Erythroblast (primary cell): Measurements from ENCODE around the gene IL20RB.
"Not testable (repeated sequence)": the region's sequence is repeated elsewhere in the genome, so short reads cannot be mapped to it uniquely, and the experiment has no call there.

Experiments used
- DNase-seq, 2 experiments: peaks; one replicate each; lab custom pipeline; 2025; lab: John Stamatoyannopoulos, UW
- GATA1 ChIP-seq: IDR thresholded peaks from 2 replicates; pipeline ENCODE4 v1.6.1; 2011; ENCODE audit warnings: low read depth, mild to moderate bottlenecking, control low read depth, low read length, moderate library complexity
- POLR2A ChIP-seq: IDR thresholded peaks from 2 replicates; pipeline ENCODE4 v1.6.1; 2011; ENCODE audit warnings: mild to moderate bottlenecking, low read length

The IL20RB gene

GRCh38 chr3:136984837-136985236 is 27.1 kb downstream of the IL20RB start:
- no peak for DNase-seq
- TF ChIP-seq POLR2A: no peak
- no peak for TF ChIP-seq GATA1

- not testable (repeated sequence) for DNase-seq
Measured at GRCh38 chr3:136987398-136987980, 29.7 kb downstream of the IL20RB start.

- DNase-seq: no peak
- no peak for TF ChIP-seq GATA1
- no peak for TF ChIP-seq POLR2A
Measured at GRCh38 chr3:136988651-136989050, 30.9 kb downstream of the IL20RB start.

- no peak for TF ChIP-seq POLR2A
- TF ChIP-seq GATA1: no peak
- no peak for DNase-seq
Measured at GRCh38 chr3:136989781-136990524, 32.2 kb downstream of the IL20RB start.

- no peak for DNase-seq
- TF ChIP-seq GATA1 (no peak), POLR2A (no peak)
Measured at GRCh38 chr3:136990826-136991225, 33.0 kb downstream of the IL20RB start.

GRCh38 chr3:136992115-136992514 is 34.3 kb downstream of the IL20RB start:
- no peak for TF ChIP-seq POLR2A
- TF ChIP-seq GATA1: no peak
- no peak for DNase-seq

- no peak for DNase-seq
- TF ChIP-seq GATA1: no peak
- TF ChIP-seq POLR2A: no peak
Measured at GRCh38 chr3:136994772-136995516, 37.2 kb downstream of the IL20RB start.

GRCh38 chr3:136995652-136996051 is 37.9 kb downstream of the IL20RB start:
- TF ChIP-seq GATA1 (no peak), POLR2A (no peak)
- no peak for DNase-seq

- TF ChIP-seq GATA1: no peak
- no peak for TF ChIP-seq POLR2A
- no peak for DNase-seq
Measured at GRCh38 chr3:137000039-137000438, 42.3 kb downstream of the IL20RB start.

GRCh38 chr3:137007376-137007775 is 49.6 kb downstream of the IL20RB start:
- not testable (repeated sequence) for DNase-seq

- DNase-seq: no peak
Measured at GRCh38 chr3:137008131-137008530, 50.3 kb downstream of the IL20RB start.

GRCh38 chr3:137008976-137009375 is 51.2 kb downstream of the IL20RB start:
- TF ChIP-seq GATA1: no peak
- DNase-seq: no peak

More at GRCh38 chr3:137008131-137008530, 50.3 kb downstream of the IL20RB start:
- TF ChIP-seq GATA1: no peak
- TF ChIP-seq POLR2A: no peak

GRCh38 chr3:137010137-137010536 is 52.4 kb downstream of the IL20RB start:
- no peak for TF ChIP-seq GATA1
- no peak for TF ChIP-seq POLR2A
- DNase-seq: no peak

GRCh38 chr3:137011153-137011552 is 53.4 kb downstream of the IL20RB start:
- no peak for TF ChIP-seq GATA1
- no peak for TF ChIP-seq POLR2A
- no peak for DNase-seq

GRCh38 chr3:137012097-137012501 is 54.3 kb downstream of the IL20RB start:
- no peak for TF ChIP-seq GATA1
- no peak for TF ChIP-seq POLR2A
- DNase-seq: no peak
